Measurements from ENCODE around the gene SKAP2. TPM values are rescaled to one million over a fixed set of nuclear protein-coding genes. Genes with fewer than 3 reads are reported as not detected.

SKAP2 gene
- total RNA-seq, 1 donor from 2014 or later: 11.7 TPM

GRCh38 chr7:26704786-26705185, 159.6 kb downstream of the SKAP2 start:
- Mint-ChIP-seq H3K4me1 (ENCODE audit: unreplicated experiment) (peaks cover 44% of the 10 kb centered on the region), H3K27me3 (ENCODE audit: unreplicated experiment) (peaks cover 5% of the 10 kb centered on the region), H3K27ac (ENCODE audit: unreplicated experiment) (peak overlapping the region; percentile 76), H3K9me3 (ENCODE audit: unreplicated experiment) (no peaks in the 10 kb centered on the region), H3K36me3 (ENCODE audit: unreplicated experiment) (no peaks in the 10 kb centered on the region), H3K4me3 (ENCODE audit: unreplicated experiment) (no peak overlapping the region)
- no peak for TF ChIP-seq CTCF (IDR thresholded peaks at IDR 0.05)
- no peak for DNase-seq (ENCODE audit: extremely low spot score, unreplicated experiment)

DNA sequence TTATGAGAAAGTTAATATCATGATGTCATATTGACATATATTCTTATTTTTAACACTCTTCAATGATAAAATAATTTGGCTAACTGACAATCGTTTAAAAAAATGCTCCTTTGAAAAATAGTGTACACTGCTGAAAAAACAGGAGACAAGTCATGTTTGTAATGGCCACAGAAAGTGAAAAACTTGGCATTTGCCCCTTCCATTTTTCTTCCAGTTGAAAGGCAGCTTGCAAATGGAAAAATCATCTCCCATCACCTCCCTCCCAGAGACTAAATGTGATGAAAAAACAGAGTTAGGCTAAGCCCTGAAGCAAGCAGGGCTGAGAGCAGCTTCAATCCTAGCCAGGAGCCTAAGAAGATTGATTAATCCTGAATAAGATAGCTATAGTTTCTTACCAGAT, 160.4 kb downstream of the SKAP2 start:
- H3K27ac Mint-ChIP-seq (ENCODE audit: unreplicated experiment): peak overlapping the region; percentile 76
- H3K9me3 Mint-ChIP-seq (ENCODE audit: unreplicated experiment): no peaks in the 10 kb centered on the region
- no peak for TF ChIP-seq CTCF (IDR thresholded peaks at IDR 0.05)
- no peak for DNase-seq (ENCODE audit: extremely low spot score, unreplicated experiment)
- H3K27me3 Mint-ChIP-seq (ENCODE audit: unreplicated experiment): peaks cover 6% of the 10 kb centered on the region
- peaks cover 44% of the 10 kb centered on the region for H3K4me1 Mint-ChIP-seq (ENCODE audit: unreplicated experiment)
- H3K36me3 Mint-ChIP-seq (ENCODE audit: unreplicated experiment): no peaks in the 10 kb centered on the region
- H3K4me3 Mint-ChIP-seq (ENCODE audit: unreplicated experiment): no peak overlapping the region

- no peaks in the 10 kb centered on the region for H3K36me3 Mint-ChIP-seq (ENCODE audit: unreplicated experiment)
- H3K9me3 Mint-ChIP-seq (ENCODE audit: unreplicated experiment): no peaks in the 10 kb centered on the region
- DNase-seq (ENCODE audit: extremely low spot score, unreplicated experiment): no peak
- H3K27ac Mint-ChIP-seq (ENCODE audit: unreplicated experiment): no peak overlapping the region
- H3K27me3 Mint-ChIP-seq (ENCODE audit: unreplicated experiment): peaks cover 23% of the 10 kb centered on the region
- peaks cover 24% of the 10 kb centered on the region for H3K4me1 Mint-ChIP-seq (ENCODE audit: unreplicated experiment)
- no peak for TF ChIP-seq CTCF (IDR thresholded peaks at IDR 0.05)
- H3K4me3 Mint-ChIP-seq (ENCODE audit: unreplicated experiment): no peak overlapping the region
These were observed 163.5 kb downstream of the SKAP2 start for GRCh38 chr7:26700893-26701292.

- peaks cover 19% of the 10 kb centered on the region for H3K4me1 Mint-ChIP-seq (ENCODE audit: unreplicated experiment)
- H3K9me3 Mint-ChIP-seq (ENCODE audit: unreplicated experiment): no peaks in the 10 kb centered on the region
- no peaks in the 10 kb centered on the region for H3K36me3 Mint-ChIP-seq (ENCODE audit: unreplicated experiment)
- H3K27me3 Mint-ChIP-seq (ENCODE audit: unreplicated experiment): peaks cover 28% of the 10 kb centered on the region
- H3K4me3 Mint-ChIP-seq (ENCODE audit: unreplicated experiment): no peak overlapping the region
- H3K27ac Mint-ChIP-seq (ENCODE audit: unreplicated experiment): no peak overlapping the region
- no peak for TF ChIP-seq CTCF (IDR thresholded peaks at IDR 0.05)
- no peak for DNase-seq (ENCODE audit: extremely low spot score, unreplicated experiment)
These were observed 164.0 kb downstream of the SKAP2 start for GRCh38 chr7:26700386-26700785.

GRCh38 chr7:26699766-26700165, 164.6 kb downstream of the SKAP2 start:
- Mint-ChIP-seq H3K27me3 (ENCODE audit: unreplicated experiment) (peaks cover 32% of the 10 kb centered on the region), H3K4me3 (ENCODE audit: unreplicated experiment) (no peak overlapping the region), H3K36me3 (ENCODE audit: unreplicated experiment) (no peaks in the 10 kb centered on the region), H3K27ac (ENCODE audit: unreplicated experiment) (no peak overlapping the region), H3K4me1 (ENCODE audit: unreplicated experiment) (peaks cover 12% of the 10 kb centered on the region), H3K9me3 (ENCODE audit: unreplicated experiment) (no peaks in the 10 kb centered on the region)
- no peak for TF ChIP-seq CTCF (IDR thresholded peaks at IDR 0.05)
- no peak for DNase-seq (ENCODE audit: extremely low spot score, unreplicated experiment)

Measured in osteocyte (in vitro differentiated cells).